Kidney tubule cell (primary cell): Measurements from ENCODE around the gene MACROH2A1.

ENCODE experiments used
- DNase-seq: peaks from one replicate; pipeline ENCODE4 v3.0.0-alpha.2; 2018; ENCODE audit warnings: low spot score

Gene MACROH2A1

GRCh38 chr5:135398855-135399793 is at the start of gene MACROH2A1:
MACROH2A1 (minus strand) TSS chr5:135399231; CDS start chr5:135389093, 10,138 bp downstream.
- DNase-seq: peak; percentile 87

- DNase-seq: no peak
Measured at GRCh38 chr5:135448071-135448739, 49.2 kb upstream of the MACROH2A1 start.

- DNase-seq: no peak
Measured at GRCh38 chr5:135447298-135447929, 48.4 kb upstream of the MACROH2A1 start, which contains the start of gene DCANP1. DCANP1 (minus strand) TSS chr5:135447348; CDS start chr5:135447108, 240 bp downstream.

GRCh38 chr5:135446615-135447014 is 47.6 kb upstream of the MACROH2A1 start:
- DNase-seq: no peak

- DNase-seq: no peak
Measured at GRCh38 chr5:135446206-135446605, 47.2 kb upstream of the MACROH2A1 start.

- no peak for DNase-seq
Measured at GRCh38 chr5:135445306-135445985, 46.4 kb upstream of the MACROH2A1 start.

GRCh38 chr5:135444881-135445280 is 45.9 kb upstream of the MACROH2A1 start:
- no peak for DNase-seq

- DNase-seq: no peak
Measured at GRCh38 chr5:135444360-135444759, 45.3 kb upstream of the MACROH2A1 start.

GRCh38 chr5:135443161-135443960 is 44.3 kb upstream of the MACROH2A1 start:
- no peak for DNase-seq

- no peak for DNase-seq
Measured at GRCh38 chr5:135442431-135443160, 43.6 kb upstream of the MACROH2A1 start.

- DNase-seq: no peak
Measured at GRCh38 chr5:135441919-135442318, 42.9 kb upstream of the MACROH2A1 start.

- no peak for DNase-seq
Measured at GRCh38 chr5:135441350-135441831, 42.4 kb upstream of the MACROH2A1 start.

GRCh38 chr5:135440916-135441315 is 41.9 kb upstream of the MACROH2A1 start:
- no peak for DNase-seq

GRCh38 chr5:135439231-135440205 is 40.5 kb upstream of the MACROH2A1 start:
- no peak for DNase-seq

- DNase-seq: no peak
Measured at GRCh38 chr5:135438636-135439221, 39.7 kb upstream of the MACROH2A1 start.

GRCh38 chr5:135437796-135438560 is 38.9 kb upstream of the MACROH2A1 start:
- DNase-seq: peak; percentile 85

- DNase-seq: no peak
Measured at GRCh38 chr5:135437422-135437795, 38.4 kb upstream of the MACROH2A1 start.

- no peak for DNase-seq
Measured at GRCh38 chr5:135436951-135437418, 38.0 kb upstream of the MACROH2A1 start.
